H7 (cell line): Measurements from ENCODE around the gene ANKRD40CL. TPM values are rescaled to one million over a fixed set of nuclear protein-coding genes. Genes with fewer than 3 reads are reported as not detected.

Experiments used
- DNase-seq: peaks from one replicate; pipeline ENCODE4 v3.0.0; 2012
- H3K27me3 ChIP-seq: 2 replicates; pipeline ENCODE4 v1.6.0; 2011; ENCODE audit warnings: mild to moderate bottlenecking, low read length; ENCODE audit not compliant: control insufficient read depth, insufficient read depth
- H3K36me3 ChIP-seq: replicated peaks from 2 replicates; pipeline ENCODE4 v1.5.1; 2011; ENCODE audit warnings: low read length; ENCODE audit not compliant: control insufficient read depth, insufficient read depth
- H3K4me3 ChIP-seq: 2 replicates; pipeline ENCODE4 v1.5.1; 2011; ENCODE audit warnings: low read depth, mild to moderate bottlenecking, control low read depth, low read length, moderate library complexity; ENCODE audit not compliant: insufficient read depth
- total RNA-seq: library from RNA; depleted of rRNA; stranded (reverse); fragments of >200 nt; shearing (Covaris generic); gene quantifications from 2 replicates; pipeline ENCODE4 v1.2.3, GENCODE V29; 2014; rRNA removed

The ANKRD40CL gene
- total RNA-seq, 1 experiment from 2014 or later, result not detected

GRCh38 chr17:50721194-50722010 is 45.9 kb downstream of the ANKRD40CL start:
- H3K27me3 ChIP-seq, result no peaks in the 10 kb centered on the region
- H3K4me3 ChIP-seq, result peak overlapping the region; percentile 96
- no peaks in the 10 kb centered on the region for H3K36me3 ChIP-seq
- no peak for DNase-seq

DNA sequence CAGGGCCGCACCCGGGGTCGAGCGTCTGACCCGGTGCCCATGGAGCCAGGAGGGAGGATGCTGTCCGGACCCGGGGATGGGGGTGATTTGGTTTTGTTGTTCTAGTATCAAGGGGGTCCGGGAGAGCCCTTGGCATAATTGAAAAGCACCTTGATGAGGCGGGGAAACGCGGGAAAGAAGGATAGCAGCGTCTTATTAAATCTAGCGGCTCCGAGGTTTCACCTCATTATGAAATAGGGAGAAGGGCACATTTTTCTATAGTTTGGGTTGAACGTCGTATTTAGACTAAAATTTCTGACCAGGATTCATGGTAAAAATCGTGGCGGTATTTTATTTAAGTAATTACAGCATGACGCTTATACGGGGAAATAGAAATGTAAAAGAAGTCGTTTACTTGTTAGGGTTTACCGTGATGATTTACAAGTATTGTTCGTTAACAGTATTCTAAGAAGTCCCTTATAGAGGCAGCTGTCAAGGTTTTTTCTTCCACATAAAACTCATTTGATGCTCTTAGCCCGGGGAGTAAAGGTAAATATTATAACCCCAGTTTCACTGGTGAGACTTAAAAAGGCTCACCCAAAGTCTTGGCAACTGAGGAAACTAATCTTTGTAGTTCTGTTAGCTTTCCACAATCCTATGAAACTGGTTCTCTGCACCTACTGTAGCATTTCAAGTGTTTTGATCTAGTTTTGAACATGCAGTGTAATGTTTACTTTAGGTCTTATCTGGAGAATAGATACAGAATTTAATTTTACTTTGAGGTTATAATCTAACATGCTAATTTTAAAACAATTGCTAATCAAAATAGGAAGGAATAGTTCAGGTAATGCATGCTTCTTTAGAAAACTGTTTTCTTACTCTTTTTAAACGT is 47.2 kb downstream of the ANKRD40CL start:
- Histone ChIP-seq H3K27me3 (no peaks in the 10 kb centered on the region), H3K36me3 (no peaks in the 10 kb centered on the region), H3K4me3 (peak overlapping the region; percentile 96)
- DNase-seq, result no peak

DNA sequence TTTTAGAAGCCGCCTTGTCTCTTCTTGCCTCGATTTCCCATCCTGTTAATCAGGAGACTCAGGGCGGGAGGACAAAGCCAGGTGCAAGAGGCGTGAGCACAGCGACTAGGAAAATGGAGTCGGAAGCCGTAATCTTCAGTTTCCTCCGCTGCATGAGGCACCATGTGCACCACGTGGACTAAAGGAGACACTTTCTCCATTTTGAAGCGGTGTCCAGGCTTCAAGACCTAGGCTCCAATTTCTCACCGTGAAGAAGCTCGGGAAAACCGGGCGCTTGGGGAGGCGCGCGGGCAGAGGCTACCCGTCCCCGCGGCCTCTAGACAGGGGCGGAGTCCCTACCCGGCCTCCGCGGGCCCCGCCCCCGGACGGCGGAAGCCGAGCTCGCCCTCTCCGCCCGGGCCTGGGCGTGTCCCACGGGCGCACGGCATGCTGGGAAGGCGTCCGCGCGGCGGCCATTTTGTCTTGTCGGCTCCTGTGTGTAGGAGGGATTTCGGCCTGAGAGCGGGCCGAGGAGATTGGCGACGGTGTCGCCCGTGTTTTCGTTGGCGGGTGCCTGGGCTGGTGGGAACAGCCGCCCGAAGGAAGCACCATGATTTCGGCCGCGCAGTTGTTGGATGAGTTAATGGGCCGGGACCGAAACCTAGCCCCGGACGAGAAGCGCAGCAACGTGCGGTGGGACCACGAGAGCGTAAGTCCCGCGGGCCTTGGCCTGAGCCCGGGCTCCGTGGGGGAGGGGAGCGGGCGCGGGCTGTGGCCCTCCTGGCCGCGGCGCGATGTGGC is 48.0 kb downstream of the ANKRD40CL start, which contains the start of gene LUC7L3:
Gene LUC7L3, plus strand, starts transcription at position 460 of the 780 bp plus-strand sequence. Its CDS starts 130 bp downstream, at position 590.
- no peaks in the 10 kb centered on the region for H3K27me3 ChIP-seq
- H3K36me3 ChIP-seq, result no peaks in the 10 kb centered on the region
- peak within 1 kb of the TSS; percentile 96 for H3K4me3 ChIP-seq
- peak; percentile 99 for DNase-seq

- H3K36me3 ChIP-seq, result no peaks in the 10 kb centered on the region
- no peak overlapping the region for H3K4me3 ChIP-seq
- no peaks in the 10 kb centered on the region for H3K27me3 ChIP-seq
- no peak for DNase-seq
Observed at GRCh38 chr17:50715471-50715870, 51.8 kb downstream of the ANKRD40CL start.

GRCh38 chr17:50712641-50713040 is 54.7 kb downstream of the ANKRD40CL start:
- H3K27me3 ChIP-seq, result no peaks in the 10 kb centered on the region
- H3K4me3 ChIP-seq, result no peak overlapping the region
- no peak for DNase-seq
- H3K36me3 ChIP-seq, result no peaks in the 10 kb centered on the region

Other genes with a start within 250 kb of the ANKRD40CL start
- gene EPN3, start 234.8 kb downstream of the ANKRD40CL start, total RNA-seq, result 0.07 and 0.87 TPM in 2 replicates
- gene SPATA20, start 220.3 kb downstream of the ANKRD40CL start, total RNA-seq, result 31.0 and 42.6 TPM in 2 replicates
- 1.5 and 1.9 TPM in 2 replicates for gene CACNA1G, start 206.8 kb downstream of the ANKRD40CL start, total RNA-seq
- gene ABCC3, start 132.6 kb downstream of the ANKRD40CL start, total RNA-seq, result 0.33 and 0.48 TPM in 2 replicates
- 42.0 and 46.0 TPM in 2 replicates for gene ANKRD40, start 59.6 kb downstream of the ANKRD40CL start, total RNA-seq
- 45.4 and 76.9 TPM in 2 replicates for gene LUC7L3, start 47.9 kb downstream of the ANKRD40CL start, total RNA-seq
- gene WFIKKN2, start 68.1 kb upstream of the ANKRD40CL start, total RNA-seq, result not detected in 2 replicates
- gene TOB1, start 98.8 kb upstream of the ANKRD40CL start, total RNA-seq, result 5.2 and 8.6 TPM in 2 replicates